Measurements from ENCODE around the gene COPE.

The COPE gene

GRCh38 chr19:18871543-18871942, 47.6 kb downstream of the COPE start:
- no peaks in the 10 kb centered on the region for H3K9me3 ChIP-seq (ENCODE audit: control insufficient read depth, low read length)
- H3K36me3 ChIP-seq (ENCODE audit: control insufficient read depth, insufficient read depth, low read length) = peaks cover 33% of the 10 kb centered on the region
- no peaks in the 10 kb centered on the region for H3K4me1 ChIP-seq (ENCODE audit: control insufficient read depth, insufficient read depth, low read length, poor library complexity, severe bottlenecking)
- H3K27ac ChIP-seq (ENCODE audit: low read depth, low read length, severe bottlenecking) = no peak overlapping the region
- 70 to 90% methylated on average over 3 to 4 of the region's 7 CpGs for WGBS, 2 experiments (ENCODE audit: insufficient coverage in 2 of 2)
- H3K4me3 ChIP-seq (ENCODE audit: extremely low read depth, insufficient read depth, low read length, poor library complexity, severe bottlenecking) = no peak overlapping the region

- Histone ChIP-seq H3K4me1 (ENCODE audit: control insufficient read depth, insufficient read depth, low read length, poor library complexity, severe bottlenecking) (no peaks in the 10 kb centered on the region), H3K27ac (ENCODE audit: low read depth, low read length, severe bottlenecking) (no peak overlapping the region), H3K9me3 (ENCODE audit: control insufficient read depth, low read length) (no peaks in the 10 kb centered on the region), H3K4me3 (ENCODE audit: extremely low read depth, insufficient read depth, low read length, poor library complexity, severe bottlenecking) (no peak overlapping the region), H3K36me3 (ENCODE audit: control insufficient read depth, insufficient read depth, low read length) (peaks cover 32% of the 10 kb centered on the region)
- WGBS, 2 experiments (ENCODE audit: insufficient coverage in 2 of 2) = 93 to 96% methylated on average over 17 to 25 of the region's 25 CpGs
Measured at GRCh38 chr19:18870531-18871172, 48.5 kb downstream of the COPE start.

GRCh38 chr19:18869781-18870530, 49.2 kb downstream of the COPE start:
- Histone ChIP-seq H3K9me3 (ENCODE audit: control insufficient read depth, low read length) (no peaks in the 10 kb centered on the region), H3K27ac (ENCODE audit: low read depth, low read length, severe bottlenecking) (no peak overlapping the region), H3K4me1 (ENCODE audit: control insufficient read depth, insufficient read depth, low read length, poor library complexity, severe bottlenecking) (no peaks in the 10 kb centered on the region), H3K4me3 (ENCODE audit: extremely low read depth, insufficient read depth, low read length, poor library complexity, severe bottlenecking) (no peak overlapping the region), H3K36me3 (ENCODE audit: control insufficient read depth, insufficient read depth, low read length) (peaks cover 39% of the 10 kb centered on the region)
- WGBS, 2 experiments (ENCODE audit: insufficient coverage in 2 of 2) = 96 to 97% methylated on average over 43 to 46 of the region's 62 CpGs

- Histone ChIP-seq H3K36me3 (ENCODE audit: control insufficient read depth, insufficient read depth, low read length) (peaks cover 44% of the 10 kb centered on the region), H3K27ac (ENCODE audit: low read depth, low read length, severe bottlenecking) (no peak overlapping the region), H3K4me1 (ENCODE audit: control insufficient read depth, insufficient read depth, low read length, poor library complexity, severe bottlenecking) (no peaks in the 10 kb centered on the region), H3K9me3 (ENCODE audit: control insufficient read depth, low read length) (no peaks in the 10 kb centered on the region), H3K4me3 (ENCODE audit: extremely low read depth, insufficient read depth, low read length, poor library complexity, severe bottlenecking) (no peak overlapping the region)
- WGBS, 2 experiments (ENCODE audit: insufficient coverage in 2 of 2) = 97 to 99% methylated on average over 52 to 65 of the region's 71 CpGs
Measured at GRCh38 chr19:18869023-18869618, 50.1 kb downstream of the COPE start.

GRCh38 chr19:18868380-18869022, 50.7 kb downstream of the COPE start:
- Histone ChIP-seq H3K9me3 (ENCODE audit: control insufficient read depth, low read length) (no peaks in the 10 kb centered on the region), H3K4me1 (ENCODE audit: control insufficient read depth, insufficient read depth, low read length, poor library complexity, severe bottlenecking) (no peaks in the 10 kb centered on the region), H3K27ac (ENCODE audit: low read depth, low read length, severe bottlenecking) (no peak overlapping the region), H3K36me3 (ENCODE audit: control insufficient read depth, insufficient read depth, low read length) (peaks cover 46% of the 10 kb centered on the region), H3K4me3 (ENCODE audit: extremely low read depth, insufficient read depth, low read length, poor library complexity, severe bottlenecking) (no peak overlapping the region)
- WGBS, 2 experiments (ENCODE audit: insufficient coverage in 2 of 2) = 95 to 98% methylated on average over 72 to 74 of the region's 77 CpGs

GRCh38 chr19:18867751-18868150, 51.4 kb downstream of the COPE start:
- no peak overlapping the region for H3K4me3 ChIP-seq (ENCODE audit: extremely low read depth, insufficient read depth, low read length, poor library complexity, severe bottlenecking)
- no peaks in the 10 kb centered on the region for H3K9me3 ChIP-seq (ENCODE audit: control insufficient read depth, low read length)
- 96 to 98% methylated on average over 20 to 23 of the region's 23 CpGs for WGBS, 2 experiments (ENCODE audit: insufficient coverage in 2 of 2)
- no peaks in the 10 kb centered on the region for H3K4me1 ChIP-seq (ENCODE audit: control insufficient read depth, insufficient read depth, low read length, poor library complexity, severe bottlenecking)
- H3K27ac ChIP-seq (ENCODE audit: low read depth, low read length, severe bottlenecking) = no peak overlapping the region
- H3K36me3 ChIP-seq (ENCODE audit: control insufficient read depth, insufficient read depth, low read length) = peaks cover 53% of the 10 kb centered on the region

- Histone ChIP-seq H3K4me3 (ENCODE audit: extremely low read depth, insufficient read depth, low read length, poor library complexity, severe bottlenecking) (no peak overlapping the region), H3K4me1 (ENCODE audit: control insufficient read depth, insufficient read depth, low read length, poor library complexity, severe bottlenecking) (no peaks in the 10 kb centered on the region), H3K27ac (ENCODE audit: low read depth, low read length, severe bottlenecking) (no peak overlapping the region), H3K9me3 (ENCODE audit: control insufficient read depth, low read length) (no peaks in the 10 kb centered on the region), H3K36me3 (ENCODE audit: control insufficient read depth, insufficient read depth, low read length) (peaks cover 59% of the 10 kb centered on the region)
- 94 to 96% methylated on average over 22 to 23 of the region's 23 CpGs for WGBS, 2 experiments (ENCODE audit: insufficient coverage in 2 of 2)
Measured at GRCh38 chr19:18867199-18867598, 52.0 kb downstream of the COPE start.

GRCh38 chr19:18866800-18867123, 52.4 kb downstream of the COPE start:
- no peaks in the 10 kb centered on the region for H3K9me3 ChIP-seq (ENCODE audit: control insufficient read depth, low read length)
- no peak overlapping the region for H3K4me3 ChIP-seq (ENCODE audit: extremely low read depth, insufficient read depth, low read length, poor library complexity, severe bottlenecking)
- H3K4me1 ChIP-seq (ENCODE audit: control insufficient read depth, insufficient read depth, low read length, poor library complexity, severe bottlenecking) = no peaks in the 10 kb centered on the region
- no peak overlapping the region for H3K27ac ChIP-seq (ENCODE audit: low read depth, low read length, severe bottlenecking)
- WGBS, 2 experiments (ENCODE audit: insufficient coverage in 2 of 2) = 85 to 86% methylated on average over 11 to 13 of the region's 17 CpGs
- peaks cover 62% of the 10 kb centered on the region for H3K36me3 ChIP-seq (ENCODE audit: control insufficient read depth, insufficient read depth, low read length)

- Histone ChIP-seq H3K27ac (ENCODE audit: low read depth, low read length, severe bottlenecking) (no peak overlapping the region), H3K9me3 (ENCODE audit: control insufficient read depth, low read length) (no peaks in the 10 kb centered on the region), H3K4me1 (ENCODE audit: control insufficient read depth, insufficient read depth, low read length, poor library complexity, severe bottlenecking) (no peaks in the 10 kb centered on the region), H3K4me3 (ENCODE audit: extremely low read depth, insufficient read depth, low read length, poor library complexity, severe bottlenecking) (no peak overlapping the region), H3K36me3 (ENCODE audit: control insufficient read depth, insufficient read depth, low read length) (peaks cover 65% of the 10 kb centered on the region)
- WGBS, 2 experiments (ENCODE audit: insufficient coverage in 2 of 2) = 43 to 44% methylated on average over 28 to 32 of the region's 38 CpGs
Measured at GRCh38 chr19:18865973-18866799, 53.0 kb downstream of the COPE start.

Measured in mesodermal cell (in vitro differentiated cells).